Heart left ventricle (tissue), 13 donors: ENCODE data around the gene CLEC16A.

Experiments used
- POLR2A ChIP-seq, 2 donors: fragments of 450-650 bp; IDR thresholded peaks; one replicate each; pipeline ENCODE4 v1.6.1; 2017; ENCODE audit warnings: antibody characterized with exemption in 2 of 2, mild to moderate bottlenecking in 2 of 2, moderate library complexity in 2 of 2
- TF ChIP-seq, protein P1 (sequence below), 12 donors: fragments of 200-600 bp; sonication (generic) in 4 of 12; IDR thresholded peaks; one replicate each; pipeline versions ENCODE4 v1.5.0 to v1.8.0; 2018 to 2022; ENCODE audit warnings: antibody characterized with exemption in 12 of 12, mild to moderate bottlenecking in 5 of 12
- donor health status: ischemic (EF 13 %, LVEDD 7.1; RV severe dilation, severe dysfunction).
- donor health status: DM: no; HTN: yes; CAD: no.
- donor health status: DM: no; HTN: no; CAD: no.
- donor health status: ischemic (EF 25% LVEDD 6.9; RV normal size, moderate dysfunction).
- donor health status: ischemic (EF 25% LVEDD 5.7; RV mildly dilated, moderate dysfunction).
- donor health status: ischemic (EF 35%, LVEDD 5.7; RV mildly dilated, moderate dysfunction).
- donor health status: nonischemic (EF 11% LVEDD 7.7; RV severe dilation, severe dysfunction).
- donor health status: DM: yes; HTN: yes; CAD: no.
- donor health status: PGD.
- donor health status: ischemic (EF 29% LVEDD 5.4; RV normal size, mild dysfunction).
- donor health status: nonischemic (EF 23%, LVEDD 6.1; RV moderate dilation, normal function).

DNA sequence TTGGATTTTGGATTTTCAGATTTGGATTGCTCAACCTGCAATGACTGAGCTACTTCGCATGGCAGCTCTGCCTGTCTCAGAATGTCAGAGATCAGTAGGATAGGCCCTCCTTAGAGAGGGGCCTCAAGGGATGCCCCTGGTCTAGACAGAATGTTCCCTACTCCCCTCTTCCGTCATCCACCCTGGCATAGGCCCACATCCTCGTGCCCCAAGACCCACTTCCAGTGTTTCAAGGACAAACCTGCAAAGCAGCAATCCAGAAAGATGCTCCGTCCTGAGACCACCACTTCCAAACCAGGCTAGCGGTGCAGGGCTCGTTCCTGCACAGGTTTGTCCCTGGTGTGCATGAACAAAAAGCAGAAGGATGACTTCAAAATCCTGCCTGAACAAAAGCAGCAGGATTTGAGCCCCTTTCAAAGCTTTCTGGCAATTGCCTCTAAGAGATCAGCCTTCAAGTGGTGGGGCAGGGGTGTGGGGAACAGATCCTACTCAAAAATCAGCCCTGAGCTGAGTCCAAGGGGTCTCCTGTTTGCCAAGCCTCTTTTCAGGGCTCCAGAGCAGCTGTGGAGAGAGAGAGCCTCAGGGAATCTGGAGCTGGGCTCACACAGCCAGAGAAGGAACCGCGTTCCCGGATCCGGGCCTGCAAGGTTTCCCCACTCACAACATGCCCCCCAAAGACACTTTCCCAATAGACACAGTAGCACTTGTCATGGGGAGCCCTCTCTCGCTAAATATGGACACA is 190.5 kb downstream of the CLEC16A start:
- TF ChIP-seq, protein P1, sequence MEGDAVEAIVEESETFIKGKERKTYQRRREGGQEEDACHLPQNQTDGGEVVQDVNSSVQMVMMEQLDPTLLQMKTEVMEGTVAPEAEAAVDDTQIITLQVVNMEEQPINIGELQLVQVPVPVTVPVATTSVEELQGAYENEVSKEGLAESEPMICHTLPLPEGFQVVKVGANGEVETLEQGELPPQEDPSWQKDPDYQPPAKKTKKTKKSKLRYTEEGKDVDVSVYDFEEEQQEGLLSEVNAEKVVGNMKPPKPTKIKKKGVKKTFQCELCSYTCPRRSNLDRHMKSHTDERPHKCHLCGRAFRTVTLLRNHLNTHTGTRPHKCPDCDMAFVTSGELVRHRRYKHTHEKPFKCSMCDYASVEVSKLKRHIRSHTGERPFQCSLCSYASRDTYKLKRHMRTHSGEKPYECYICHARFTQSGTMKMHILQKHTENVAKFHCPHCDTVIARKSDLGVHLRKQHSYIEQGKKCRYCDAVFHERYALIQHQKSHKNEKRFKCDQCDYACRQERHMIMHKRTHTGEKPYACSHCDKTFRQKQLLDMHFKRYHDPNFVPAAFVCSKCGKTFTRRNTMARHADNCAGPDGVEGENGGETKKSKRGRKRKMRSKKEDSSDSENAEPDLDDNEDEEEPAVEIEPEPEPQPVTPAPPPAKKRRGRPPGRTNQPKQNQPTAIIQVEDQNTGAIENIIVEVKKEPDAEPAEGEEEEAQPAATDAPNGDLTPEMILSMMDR (IDR thresholded peaks at IDR 0.05), result no peak
- no peak for TF ChIP-seq POLR2A (IDR thresholded peaks at IDR 0.05)
